ENCODE data around the gene SLC17A7.
A peak's percentile ranks its signal among the peaks of the same experiment; 100 is the strongest.

Gene SLC17A7

GRCh38 chr19:49453013-49453756, 11.9 kb upstream of the SLC17A7 start, which contains the start of gene ALDH16A1 (continued):
- TF ChIP-seq ZNF280C (tag by site-specific recombination; IDR thresholded peaks at IDR 0.05), result no peak
- TF ChIP-seq SP2 (tag by site-specific recombination; IDR thresholded peaks at IDR 0.05), result peak; percentile 81
- TF ChIP-seq ZNF174 (tag by site-specific recombination; IDR thresholded peaks at IDR 0.05), result no peak
- TF ChIP-seq ZNF449 (tag by site-specific recombination; IDR thresholded peaks at IDR 0.05), result 0 out of 2 replicates have a peak, but pooled peaks have one; percentile 15
- TF ChIP-seq ZNF239 (tag by site-specific recombination; IDR thresholded peaks at IDR 0.05), result no peak
- peak; percentile 89 for TF ChIP-seq GLIS1 (tag by site-specific recombination; IDR thresholded peaks at IDR 0.05)
- peak; percentile 41; the same call in 1 of the 2 replicates for TF ChIP-seq CTCF (tag by site-specific recombination; IDR thresholded peaks at IDR 0.05)
- no peak for TF ChIP-seq SETDB1 (IDR thresholded peaks at IDR 0.05; ENCODE audit: insufficient read length, low read length)
- TF ChIP-seq ZXDB (tag by site-specific recombination; IDR thresholded peaks at IDR 0.05), result peak; percentile 86
- TF ChIP-seq ZNF692 (tag by site-specific recombination; IDR thresholded peaks at IDR 0.05), result peak; percentile 56
- TF ChIP-seq ZNF585B (tag by site-specific recombination; IDR thresholded peaks at IDR 0.05), result no peak

- ChIA-PET CTCF (interaction anchor here (0.5 to 2.5 kb wide), 16 partner anchors 7 to 1079 kb away, joined by 3 to 16 read pairs (median 4); partner anchors contain the start of gene FLT3LG), POLR2A (interaction anchor here (0.5 to 3.0 kb wide), 23 partner anchors 9 to 458 kb away, joined by 3 to 28 read pairs (median 4); partner anchors contain the start of genes DKKL1, FLT3LG, GYS1 and NOSIP)
- Histone ChIP-seq H3K4me1 (ENCODE audit: control insufficient read depth, insufficient read depth, low read length) (0 out of 2 replicates have a peak, but pooled peaks cover 6% of the 10 kb centered on the region), H3K27ac (ENCODE audit: extremely low read depth, low read depth, low read length) (peak within 1 kb of the TSS; percentile 90), H3K9me3 (ENCODE audit: control insufficient read depth, insufficient read depth, low read depth, low read length) (no peaks in the 10 kb centered on the region), H3K4me3 (ENCODE audit: low read depth, low read length) (peak within 1 kb of the TSS; percentile 69), H3K36me3 (ENCODE audit: control insufficient read depth in 2 of 2, insufficient read depth in 1 of 2, low read length in 2 of 2) (peaks cover 24 to 43% of the 10 kb centered on the region in 2 experiments)
- TF ChIP-seq ZNF513 (tag by site-specific recombination; IDR thresholded peaks at IDR 0.05) (no peak), ZNF677 (tag by site-specific recombination; IDR thresholded peaks at IDR 0.05) (no peak), ZSCAN16 (tag by site-specific recombination; IDR thresholded peaks at IDR 0.05) (0 out of 2 replicates have a peak, but pooled peaks have one; percentile 13), ZNF221 (tag by site-specific recombination; IDR thresholded peaks at IDR 0.05; ENCODE audit: borderline replicate concordance) (no peak), ZNF600 (tag by site-specific recombination; IDR thresholded peaks at IDR 0.05) (no peak), ZNF335 (tag by site-specific recombination; conservative IDR thresholded peaks at IDR 0.05) (peak; percentile 95), HOXD13 (CRISPR knock-in tag; IDR thresholded peaks at IDR 0.05; ENCODE audit: borderline replicate concordance) (no peak), ZNF664 (tag by site-specific recombination; IDR thresholded peaks at IDR 0.05) (no peak), ZBTB7A (tag by site-specific recombination; IDR thresholded peaks at IDR 0.05; ENCODE audit: low read depth) (no peak), ZNF26 (tag by site-specific recombination; IDR thresholded peaks at IDR 0.05) (no peak), ZNF266 (tag by site-specific recombination; IDR thresholded peaks at IDR 0.05; ENCODE audit: low read depth) (no peak)
Observed at GRCh38 chr19:49451430-49452181, 10.3 kb upstream of the SLC17A7 start, which contains the start of gene PIH1D1. TSS of gene PIH1D1 (minus strand) at chr19:49451814. CDS start at chr19:49451574, 240 bp downstream.

Data from HEK293 (cell line).